ENCODE results near the gene HEPN1. TPM values are rescaled to one million over a fixed set of nuclear protein-coding genes. Genes with fewer than 3 reads are reported as not detected.

The HEPN1 gene
- total and polyA plus RNA-seq, 9 of the 15 experiments (the other 6 are each of a cell fraction or from before 2014, with no cell fraction given), result not detected

- Histone ChIP-seq H3K36me3 (ENCODE audit: control insufficient read depth, insufficient read depth, low read length) (no peaks in the 10 kb centered on the region), H3K9me3 (replicated peaks; ENCODE audit: control insufficient read depth, insufficient read depth, low read depth, low read length) (no peaks in the 10 kb centered on the region), H3K4me3 (no peak overlapping the region), H2AFZ (ENCODE audit: low read depth, low read length) (no peak overlapping the region), H4K20me1 (replicated peaks; ENCODE audit: control insufficient read depth, insufficient read depth, low read length) (0 out of 2 replicates have a peak, but pooled peaks cover 3% of the 10 kb centered on the region), H3K27ac (ENCODE audit: extremely low read depth, low read depth, low read length) (no peak overlapping the region), H3K4me1 (replicated peaks in 1 of 2; ENCODE audit: control insufficient read depth in 2 of 2, insufficient read depth in 2 of 2, low read length in 2 of 2) (peaks cover 0 to 27% of the 10 kb centered on the region in 2 experiments; a peak in 3 of 5 replicates), H3K9ac (ENCODE audit: insufficient read depth in 1 of 2, low read depth in 2 of 2, low read length in 2 of 2) (no peak overlapping the region), H3K79me2 (ENCODE audit: control insufficient read depth, insufficient read depth, low read length) (no peaks in the 10 kb centered on the region), H3K4me2 (ENCODE audit: insufficient read depth, low read length) (no peak overlapping the region), H3K9me1 (ENCODE audit: control insufficient read depth, insufficient read depth, low read length) (no peaks in the 10 kb centered on the region), H3K27me3 (ENCODE audit: control insufficient read depth in 2 of 2, insufficient read depth in 2 of 2, low read length in 2 of 2) (peaks cover 6 to 69% of the 10 kb centered on the region in 2 experiments; a peak in 4 of 5 replicates)
- POLR2A ChIA-PET, result no interaction called here
- TF ChIP-seq ZKSCAN1 (IDR thresholded peaks at IDR 0.05; ENCODE audit: low read depth, low read length) (peak; percentile 54; the same call in 1 of the 2 replicates), YBX1 (IDR thresholded peaks at IDR 0.05) (no peak)
- WGBS (ENCODE audit: insufficient coverage, low coverage, missing lambda C conversion rate), result 7% methylated on average over 10 of the region's 11 CpGs
- CTCF ChIA-PET (ENCODE audit: low intra/inter-chr PET ratio), result no interaction called here
- intact Hi-C loops (cut with micrococcal nuclease) (no loop called here), in situ Hi-C loops (cut with MboI) (no loop called here)
- no peak for ATAC-seq
- no peak for FAIRE-seq
- DNase-seq (ENCODE audit: extremely low read depth in 1 of 4, low spot score in 3 of 4), result no peak
- BruUV-seq (replicated peaks), result no TSS peak
Measured at GRCh38 chr11:124878759-124879492, 40.1 kb upstream of the HEPN1 start.

DNA sequence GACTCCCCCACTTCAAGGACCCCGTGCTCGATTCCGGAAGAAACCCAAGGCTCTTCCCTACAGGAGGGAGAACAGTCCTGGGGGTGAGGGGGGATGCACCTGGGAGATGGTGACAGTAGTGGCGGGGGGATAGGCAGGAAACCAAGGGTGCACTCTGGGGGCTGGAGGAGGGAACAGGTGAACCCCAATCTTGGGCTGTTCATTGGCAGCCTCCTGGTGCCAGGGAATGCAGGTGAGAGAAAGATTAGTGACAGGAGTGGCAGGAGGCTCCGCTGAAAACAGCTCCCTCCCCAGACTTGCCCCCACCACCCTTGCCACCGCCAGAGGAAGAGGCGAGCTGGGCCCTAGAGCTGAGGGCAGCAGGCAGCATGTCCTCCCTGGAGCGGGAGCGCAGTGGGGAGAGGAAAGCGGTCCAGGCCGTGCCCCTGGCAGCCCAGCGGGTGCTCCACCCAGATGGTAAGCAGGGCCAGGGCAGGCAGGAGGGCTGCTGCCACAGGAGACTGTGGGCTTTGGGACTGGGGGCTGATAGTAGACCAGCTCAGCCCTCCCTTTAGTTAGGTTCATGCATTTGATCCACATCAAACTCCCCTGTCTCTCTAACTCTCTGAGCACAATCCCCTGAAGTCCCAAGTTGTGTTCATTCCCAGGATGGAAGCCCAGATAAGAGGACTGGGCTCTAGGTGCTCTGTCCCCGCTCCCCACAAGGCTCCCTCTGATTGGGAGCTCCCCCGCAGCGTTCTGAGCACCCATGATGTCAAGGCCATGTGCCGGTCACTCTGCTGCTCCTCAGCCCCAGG is 39.4 kb upstream of the HEPN1 start:
- 5% methylated on average over 10 of the region's 16 CpGs for WGBS (ENCODE audit: insufficient coverage, low coverage, missing lambda C conversion rate)
- no peak for TF ChIP-seq EP300 (IDR thresholded peaks at IDR 0.05; ENCODE audit: low read length)
- TF ChIP-seq RBBP5 (IDR thresholded peaks at IDR 0.05; ENCODE audit: borderline replicate concordance, insufficient read depth, low read length, poor library complexity, severe bottlenecking), result no peak
- no peak for TF ChIP-seq POLR2A (conservative IDR thresholded peaks at IDR 0.05)
- TF ChIP-seq, protein P1, sequence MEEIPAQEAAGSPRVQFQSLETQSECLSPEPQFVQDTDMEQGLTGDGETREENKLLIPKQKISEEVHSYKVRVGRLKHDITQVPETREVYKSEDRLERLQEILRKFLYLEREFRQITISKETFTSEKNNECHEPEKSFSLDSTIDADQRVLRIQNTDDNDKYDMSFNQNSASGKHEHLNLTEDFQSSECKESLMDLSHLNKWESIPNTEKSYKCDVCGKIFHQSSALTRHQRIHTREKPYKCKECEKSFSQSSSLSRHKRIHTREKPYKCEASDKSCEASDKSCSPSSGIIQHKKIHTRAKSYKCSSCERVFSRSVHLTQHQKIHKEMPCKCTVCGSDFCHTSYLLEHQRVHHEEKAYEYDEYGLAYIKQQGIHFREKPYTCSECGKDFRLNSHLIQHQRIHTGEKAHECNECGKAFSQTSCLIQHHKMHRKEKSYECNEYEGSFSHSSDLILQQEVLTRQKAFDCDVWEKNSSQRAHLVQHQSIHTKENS (CRISPR knock-in tag; IDR thresholded peaks at IDR 0.05), result no peak
- TF ChIP-seq DDX20 (tag; IDR thresholded peaks at IDR 0.05; ENCODE audit: low read depth), result no peak
- no peak for TF ChIP-seq AFF4 (CRISPR knock-in tag; IDR thresholded peaks at IDR 0.05)

More for the DNA sequence above, 39.4 kb upstream of the HEPN1 start:
- H3K9me3 ChIP-seq (replicated peaks; ENCODE audit: control insufficient read depth, insufficient read depth, low read depth, low read length), result no peaks in the 10 kb centered on the region
- peaks cover 4 to 27% of the 10 kb centered on the region in 2 experiments; a peak in 4 of 5 replicates for H3K4me1 ChIP-seq (replicated peaks in 1 of 2; ENCODE audit: control insufficient read depth in 2 of 2, insufficient read depth in 2 of 2, low read length in 2 of 2)
- intact Hi-C loops (cut with micrococcal nuclease), result no loop called here
- ChIA-PET CTCF (ENCODE audit: low intra/inter-chr PET ratio) (no interaction called here), POLR2A (no interaction called here)
- H2AFZ ChIP-seq (ENCODE audit: low read depth, low read length), result no peak overlapping the region
- H3K79me2 ChIP-seq (ENCODE audit: control insufficient read depth, insufficient read depth, low read length), result no peaks in the 10 kb centered on the region
- peaks cover 5 to 70% of the 10 kb centered on the region in 2 experiments; a peak in 4 of 5 replicates for H3K27me3 ChIP-seq (ENCODE audit: control insufficient read depth in 2 of 2, insufficient read depth in 2 of 2, low read length in 2 of 2)
- no peak for ATAC-seq
- no peaks in the 10 kb centered on the region for H3K9me1 ChIP-seq (ENCODE audit: control insufficient read depth, insufficient read depth, low read length)
- no peak overlapping the region for H3K4me3 ChIP-seq
- 0 out of 2 replicates have a peak, but pooled peaks cover 3% of the 10 kb centered on the region for H4K20me1 ChIP-seq (replicated peaks; ENCODE audit: control insufficient read depth, insufficient read depth, low read length)
- peak overlapping the region in 1 of 2 experiments; percentile 71; a peak in 2 of 4 replicates for H3K9ac ChIP-seq (ENCODE audit: insufficient read depth in 1 of 2, low read depth in 2 of 2, low read length in 2 of 2)
- H3K27ac ChIP-seq (ENCODE audit: extremely low read depth, low read depth, low read length), result no peak overlapping the region
- FAIRE-seq, result no peak
- BruUV-seq (replicated peaks), result no TSS peak
- no peak overlapping the region for H3K4me2 ChIP-seq (ENCODE audit: insufficient read depth, low read length)
- no peaks in the 10 kb centered on the region for H3K36me3 ChIP-seq (ENCODE audit: control insufficient read depth, insufficient read depth, low read length)
- in situ Hi-C loops (cut with MboI), result no loop called here
- DNase-seq (ENCODE audit: extremely low read depth in 1 of 4, low spot score in 3 of 4), result peak in 1 of 4 experiments; percentile 13

Data from K562 (cell line).